NCI-H146 treated with DMSO at 0.1 percent for 48 hours (cell line): Measurements from ENCODE around the gene CAMKV.
"Not testable (repeated sequence)": the region's sequence is repeated elsewhere in the genome, so short reads cannot be mapped to it uniquely, and the experiment has no call there.

ENCODE experiments used
- DNase-seq: peaks from one replicate; lab custom pipeline; 2025; ENCODE audit not compliant: unreplicated experiment; lab: John Stamatoyannopoulos, UW

CAMKV gene

DNA sequence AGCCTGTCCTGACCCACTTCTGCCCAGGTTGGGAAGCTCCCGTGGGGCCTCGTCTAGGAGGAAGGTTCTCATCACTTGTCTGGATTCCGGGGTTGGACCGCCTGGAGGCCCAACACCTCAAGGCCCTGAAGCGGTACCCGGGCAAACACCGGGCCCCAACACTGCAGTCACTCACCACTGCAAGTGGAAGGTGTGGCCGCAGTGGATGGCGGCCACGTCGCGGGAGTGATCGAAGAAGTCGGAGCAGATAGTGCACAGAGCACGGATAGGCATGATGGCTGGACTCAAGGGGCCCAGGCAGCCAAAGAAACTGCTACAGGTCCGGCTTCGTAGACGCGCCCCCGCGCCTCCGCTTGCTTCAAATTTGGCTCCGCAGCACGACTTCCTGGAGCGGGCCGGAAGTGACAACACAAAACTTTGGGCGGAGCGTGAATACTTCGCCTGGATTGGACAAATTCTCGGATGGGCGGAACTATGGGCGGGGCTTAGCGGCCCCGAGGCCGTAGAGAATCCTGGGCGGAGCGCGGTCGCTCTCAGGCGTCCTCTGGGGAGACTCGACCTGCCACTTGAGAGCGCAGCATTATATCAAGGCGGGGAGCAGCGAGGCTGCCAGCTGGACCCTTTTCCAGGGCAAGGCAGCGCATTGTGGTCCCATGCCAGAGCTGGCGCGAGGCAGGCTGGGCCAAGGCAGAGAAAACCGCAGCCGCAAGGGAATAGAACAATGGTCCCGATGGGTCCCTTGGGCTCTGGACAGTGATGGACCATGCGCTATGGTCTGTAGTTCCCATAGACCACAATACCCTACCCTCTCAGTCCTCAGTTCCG, 13.3 kb downstream of the CAMKV start, which contains the start of gene TRAIP:
Gene TRAIP (minus strand): TSS at position 384 of the 825 bp plus-strand sequence. CDS start 111 bp downstream, at position 273.
- DNase-seq = peak; percentile 49

DNA sequence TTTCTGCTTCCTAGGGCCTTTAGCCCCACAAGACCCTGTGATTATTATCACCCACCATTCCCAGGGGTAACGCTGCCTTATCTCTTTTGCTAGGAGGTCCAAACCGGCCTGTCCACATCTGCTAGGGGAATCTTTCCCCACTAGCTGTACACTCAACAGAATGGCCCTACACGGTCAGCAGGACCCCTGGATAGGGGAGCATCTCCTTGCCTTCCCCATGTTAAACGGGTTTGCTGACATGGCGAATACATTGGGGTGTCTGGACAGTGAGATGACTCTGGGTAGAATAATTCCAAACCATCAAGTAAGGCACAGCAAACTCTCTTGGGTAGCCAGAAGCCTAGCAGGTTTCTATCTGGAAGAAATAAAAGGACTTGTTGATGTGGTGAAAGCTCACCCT, 14.0 kb downstream of the CAMKV start:
- DNase-seq = no peak

DNA sequence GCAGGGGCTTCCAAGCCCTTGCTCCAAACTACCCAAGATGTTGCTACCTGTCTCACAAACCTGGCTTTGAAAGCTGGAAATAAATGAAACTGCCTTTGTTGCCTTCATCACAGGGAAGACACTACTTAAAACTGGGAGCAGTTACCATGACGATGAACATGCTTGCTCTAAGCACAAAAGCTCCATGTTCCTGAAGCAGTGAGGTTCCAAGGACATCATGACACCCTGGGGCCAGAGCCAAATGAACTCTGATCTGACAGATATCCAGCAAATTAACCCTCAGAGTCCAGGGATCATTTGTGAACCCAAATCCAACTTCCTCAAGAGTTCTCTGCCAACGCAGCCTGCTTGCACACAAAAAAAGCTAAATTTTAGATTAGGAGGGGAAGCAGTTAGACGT, 24.0 kb downstream of the CAMKV start:
- no peak for DNase-seq

GRCh38 chr3:49844464-49845183, 25.1 kb downstream of the CAMKV start:
- DNase-seq = no peak

- DNase-seq = no peak
Observed at GRCh38 chr3:49842843-49843517, 26.7 kb downstream of the CAMKV start.

DNA sequence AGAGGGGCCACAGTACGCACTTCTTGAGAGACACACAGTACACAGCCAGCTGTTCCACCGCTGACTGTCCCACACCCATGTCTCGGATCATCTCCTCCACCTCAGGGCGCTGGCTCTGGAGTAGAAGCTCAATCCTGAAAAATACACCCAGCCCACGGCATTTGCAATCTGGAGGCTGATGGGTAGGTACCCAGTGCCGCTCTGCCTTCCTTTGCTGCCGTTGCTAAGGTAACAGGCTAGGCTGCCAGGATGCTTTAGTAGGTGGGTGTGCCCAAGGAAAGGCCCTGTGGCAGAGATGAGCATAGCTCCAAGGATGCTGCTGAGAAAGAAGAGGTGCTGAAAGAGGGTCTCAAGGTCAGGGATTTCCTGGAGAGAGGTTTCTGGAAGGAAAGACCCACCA, 27.9 kb downstream of the CAMKV start:
- DNase-seq = no peak

- DNase-seq = no peak
Observed at GRCh38 chr3:49841126-49841696, 28.5 kb downstream of the CAMKV start.

- no peak for DNase-seq
Observed at GRCh38 chr3:49840388-49840787, 29.3 kb downstream of the CAMKV start.

DNA sequence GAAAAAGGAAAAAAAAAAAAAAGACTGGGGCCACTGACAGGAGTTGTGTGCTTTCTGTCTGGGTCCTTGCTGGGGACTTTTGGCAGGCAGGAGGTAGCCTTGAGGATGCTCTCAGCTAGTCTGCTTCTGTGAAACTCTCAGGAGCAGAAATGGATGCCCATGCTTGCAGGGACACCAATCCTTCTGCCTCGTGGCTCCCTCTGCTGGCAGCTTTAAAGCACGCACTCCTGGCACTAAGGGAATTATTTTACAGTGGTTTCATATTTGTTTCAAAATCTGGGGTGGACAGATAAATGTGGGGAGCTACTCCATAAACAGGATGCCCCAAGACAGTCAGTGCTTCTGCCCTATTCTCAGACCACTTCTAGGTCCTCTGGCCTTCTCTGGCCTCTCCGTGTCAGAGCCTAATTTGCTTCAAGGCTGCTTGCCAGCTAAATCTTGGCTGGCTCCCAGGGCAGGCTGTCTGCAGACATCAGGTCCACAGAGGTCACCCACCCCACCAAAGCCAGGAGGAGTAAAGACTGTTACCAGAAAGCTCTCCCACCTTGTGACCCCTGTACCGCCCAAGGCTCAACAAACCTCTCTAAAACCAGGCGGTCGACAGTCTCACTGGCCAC, 30.4 kb downstream of the CAMKV start:
- peak; percentile 2 for DNase-seq

DNA sequence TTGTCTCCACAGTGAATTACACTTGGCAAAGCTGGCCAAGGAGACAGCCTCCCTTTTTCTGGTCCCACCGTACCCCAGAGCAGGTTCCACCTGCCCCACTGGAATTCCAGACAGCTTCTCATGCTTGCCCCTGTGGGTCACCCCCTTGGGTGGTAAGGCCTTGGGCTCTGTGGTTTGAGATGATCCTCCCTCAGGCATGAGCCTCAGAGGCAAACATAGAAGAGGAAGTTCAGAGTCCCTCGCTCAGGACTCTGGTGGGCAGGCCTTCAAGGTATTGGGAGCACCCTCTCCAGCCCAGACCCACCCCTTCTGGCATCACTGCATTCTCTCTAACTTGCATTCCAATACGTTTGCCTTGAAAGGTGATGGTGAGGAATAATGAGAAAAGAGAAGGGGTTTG, 38.4 kb downstream of the CAMKV start:
- no peak for DNase-seq

DNA sequence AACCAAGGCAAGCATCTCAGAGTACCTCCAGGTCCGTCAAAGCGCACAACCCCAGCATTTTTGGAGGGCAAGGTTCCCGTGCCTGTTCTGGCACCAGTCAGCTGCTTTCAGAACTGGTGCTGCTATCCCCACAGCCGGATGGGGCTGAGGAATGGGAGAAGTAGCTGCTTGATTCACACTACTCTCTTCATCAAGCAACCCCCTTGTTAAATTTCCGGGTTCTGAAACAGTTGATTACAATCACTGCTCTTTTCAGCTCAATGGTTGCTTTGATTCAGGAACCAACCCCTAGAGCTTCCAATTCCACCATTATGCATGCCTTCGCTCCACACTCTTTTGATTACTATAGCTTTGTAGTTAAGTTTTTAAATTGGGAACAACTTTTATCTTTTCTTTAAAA, 43.7 kb downstream of the CAMKV start:
- DNase-seq = no peak

GRCh38 chr3:49823131-49823530, 46.6 kb downstream of the CAMKV start:
- not testable (repeated sequence) for DNase-seq

DNA sequence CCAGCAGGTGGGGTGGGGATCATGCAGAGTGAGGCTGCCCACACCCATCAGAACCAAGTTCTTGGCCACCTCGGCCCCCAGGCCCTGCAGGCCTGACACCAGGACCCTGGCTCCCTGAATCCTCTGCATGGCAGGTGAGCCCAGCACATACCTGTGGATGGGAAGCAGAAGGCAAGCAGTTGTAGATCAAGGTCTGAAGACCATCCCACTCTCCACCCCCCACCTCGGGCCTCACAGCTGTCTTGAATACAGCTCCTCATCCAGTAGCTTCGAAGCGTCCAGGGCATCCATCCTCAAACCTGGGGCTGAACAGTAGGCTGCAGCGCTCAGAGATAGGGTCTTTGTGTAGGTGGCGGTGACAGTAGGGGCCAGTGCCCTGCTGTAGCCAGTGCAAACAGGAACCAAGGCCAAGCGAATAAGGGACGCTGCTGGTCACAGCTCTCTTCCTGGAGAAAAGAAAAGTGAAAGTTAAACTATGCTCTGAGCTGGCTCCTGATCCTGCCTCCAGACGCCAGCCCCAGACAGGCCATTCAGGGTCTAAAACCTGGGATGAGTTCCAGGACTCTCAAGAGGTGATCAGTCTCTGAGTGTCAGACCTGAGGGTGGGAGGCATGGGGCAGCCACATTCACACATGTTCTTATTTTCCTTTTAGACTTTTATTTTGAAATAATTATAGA, 56.1 kb downstream of the CAMKV start, which contains the start of gene UBA7:
Gene UBA7 (minus strand): TSS at position 457 of the 678 bp plus-strand sequence. CDS start 166 bp downstream, at position 291.
- no peak for DNase-seq

DNA sequence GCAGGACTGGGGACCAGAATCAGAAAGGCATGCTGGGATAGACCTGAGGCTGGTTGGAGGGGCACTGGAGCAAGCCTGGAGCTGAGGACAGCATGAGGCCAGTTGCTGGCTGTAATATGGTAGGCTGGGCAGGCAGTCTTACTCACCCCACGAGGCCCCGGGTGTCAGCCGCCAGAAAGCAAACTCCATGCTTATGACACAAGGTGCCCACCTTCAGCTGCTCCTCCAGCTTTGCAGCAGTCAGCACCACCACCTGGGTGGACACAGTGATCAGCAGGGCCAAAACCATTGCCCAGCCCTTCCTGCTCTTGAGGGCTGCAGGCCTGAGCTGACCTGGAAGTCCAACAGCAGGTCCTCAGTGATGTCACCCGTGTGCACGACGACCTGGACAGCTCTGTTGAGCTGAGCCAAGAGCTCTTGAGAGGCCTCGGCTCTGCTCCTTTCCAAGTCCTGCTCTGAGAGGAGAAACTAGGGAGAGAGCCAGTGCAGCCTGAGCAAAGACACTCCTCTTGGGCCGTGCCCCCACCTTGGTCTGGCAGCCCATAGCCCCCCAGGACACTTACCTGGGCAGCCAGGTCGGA, 56.7 kb downstream of the CAMKV start:
- DNase-seq = no peak
